Medulla oblongata (tissue), 1 donor: ENCODE data around the gene SCFD2.
"Not testable (repeated sequence)": the region's sequence is repeated elsewhere in the genome, so short reads cannot be mapped to it uniquely, and the experiment has no call there.

Source experiments
- DNase-seq: peaks from one replicate; pipeline ENCODE4 v3.0.0-alpha.2; 2015; ENCODE audit errors: extremely low spot score

The SCFD2 gene

GRCh38 chr4:53055274-53055673 lies 310.6 kb downstream of the SCFD2 start:
- no peak for DNase-seq

DNA sequence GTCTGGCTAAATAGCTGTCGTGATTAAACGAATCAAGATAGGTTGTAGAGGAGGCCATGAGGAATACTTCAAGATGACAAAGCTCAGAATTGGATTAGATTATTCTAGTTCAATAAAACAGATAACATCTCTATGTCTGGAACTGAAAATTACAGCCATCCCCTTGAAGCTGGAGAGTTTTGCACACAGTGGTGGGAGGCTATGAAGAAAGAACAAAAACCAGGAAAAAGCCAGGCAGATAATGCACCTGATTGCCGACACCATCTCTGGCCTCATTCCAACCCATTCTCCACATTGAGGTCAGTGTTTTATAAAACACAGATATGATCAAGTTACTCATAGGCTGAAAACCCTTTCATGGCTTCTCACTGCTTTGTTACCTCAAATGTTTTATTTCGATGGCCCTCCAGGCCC lies 315.5 kb downstream of the SCFD2 start:
- no peak for DNase-seq

GRCh38 chr4:53049528-53049927 lies 316.3 kb downstream of the SCFD2 start:
- no peak for DNase-seq

DNA sequence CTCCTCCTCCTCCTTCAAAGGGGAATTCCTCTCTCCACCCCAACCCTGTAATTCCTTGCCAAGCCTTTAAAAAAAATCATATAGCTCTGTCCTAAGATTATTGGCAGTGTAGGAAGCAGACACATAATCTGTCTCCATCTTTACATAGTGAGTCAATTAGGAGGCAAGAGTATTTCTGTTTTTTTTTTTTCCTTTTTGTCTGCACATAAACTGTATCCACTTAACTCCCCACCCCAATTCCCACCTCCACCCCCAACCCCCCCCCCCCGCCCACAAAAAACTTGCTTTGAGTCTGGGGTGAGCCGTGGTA lies 321.3 kb downstream of the SCFD2 start:
- no peak for DNase-seq

- no peak for DNase-seq
These were observed 321.8 kb downstream of the SCFD2 start for GRCh38 chr4:53043891-53044650.

- DNase-seq: no peak
These were observed 322.8 kb downstream of the SCFD2 start for GRCh38 chr4:53043055-53043454.

DNA sequence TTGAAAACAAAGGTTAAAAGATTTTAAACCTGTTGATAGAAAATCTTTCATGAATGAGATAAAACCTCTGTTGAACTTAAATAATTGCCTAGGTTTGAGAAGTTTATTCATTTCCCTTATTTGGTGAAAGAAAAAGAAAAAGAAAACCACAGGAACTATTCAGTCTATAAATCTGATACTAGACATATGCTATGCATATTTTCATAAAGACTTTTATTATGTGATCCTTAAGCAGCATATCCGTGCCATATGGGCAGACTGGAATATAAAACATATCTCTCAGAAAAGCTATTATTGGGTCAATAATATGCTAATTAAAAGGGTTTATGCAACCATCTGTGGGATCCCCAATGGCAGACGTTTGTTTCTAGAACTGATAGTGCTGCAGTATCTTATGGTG lies 325.0 kb downstream of the SCFD2 start:
- no peak for DNase-seq

- DNase-seq: no peak
These were observed 325.4 kb downstream of the SCFD2 start for GRCh38 chr4:53040459-53040815.

DNA sequence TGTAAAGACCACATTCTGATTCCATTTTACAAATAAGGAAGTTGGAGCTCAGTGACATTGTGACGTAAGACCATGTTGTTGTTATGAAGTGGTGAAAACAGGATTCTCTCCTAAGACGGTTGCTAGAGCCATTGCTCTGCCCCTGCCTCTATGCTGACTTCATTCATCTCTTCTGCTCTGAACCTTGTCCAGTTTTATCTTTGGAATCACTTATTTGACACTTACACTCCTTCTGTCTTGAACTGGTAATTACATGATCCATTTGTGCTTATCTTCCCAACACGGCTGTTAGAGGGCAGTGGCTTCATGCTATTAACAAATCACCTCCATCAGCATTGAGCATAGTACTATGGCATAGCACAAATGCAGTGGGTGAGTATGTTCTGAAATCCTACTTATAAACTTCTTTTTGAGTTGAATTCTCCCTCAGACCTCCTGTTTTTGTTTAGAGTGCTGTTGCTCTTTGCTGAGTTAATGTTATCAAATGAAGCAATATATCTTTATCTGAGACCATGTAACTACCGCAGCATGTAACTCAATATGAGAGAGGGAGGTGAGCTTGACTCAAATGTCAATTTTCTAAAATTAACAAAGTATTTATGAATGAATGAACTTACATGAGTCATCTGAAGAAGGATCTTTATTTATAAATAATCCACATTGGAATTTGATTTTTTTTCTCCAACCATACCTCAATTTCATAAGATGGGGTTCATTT lies 326.0 kb downstream of the SCFD2 start:
- DNase-seq: no peak

DNA sequence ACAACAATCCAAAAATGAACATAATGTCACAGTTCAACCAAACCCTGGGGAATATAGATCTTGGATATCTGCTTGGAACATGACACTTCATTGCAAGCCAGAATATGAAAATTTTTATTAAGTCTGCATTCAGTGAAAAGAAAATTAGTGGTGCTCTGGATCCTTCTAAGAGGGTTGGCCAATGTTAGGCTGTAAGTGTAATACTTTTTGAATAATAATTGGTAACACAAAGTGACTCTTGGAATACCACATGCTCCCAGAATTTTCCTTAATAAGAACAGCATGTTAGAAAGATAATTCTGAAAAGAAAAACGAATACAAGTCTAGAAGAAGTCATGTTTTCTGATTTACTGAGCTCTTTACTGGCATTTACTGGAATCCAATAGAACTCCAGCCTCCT lies 328.0 kb downstream of the SCFD2 start:
- no peak for DNase-seq

DNA sequence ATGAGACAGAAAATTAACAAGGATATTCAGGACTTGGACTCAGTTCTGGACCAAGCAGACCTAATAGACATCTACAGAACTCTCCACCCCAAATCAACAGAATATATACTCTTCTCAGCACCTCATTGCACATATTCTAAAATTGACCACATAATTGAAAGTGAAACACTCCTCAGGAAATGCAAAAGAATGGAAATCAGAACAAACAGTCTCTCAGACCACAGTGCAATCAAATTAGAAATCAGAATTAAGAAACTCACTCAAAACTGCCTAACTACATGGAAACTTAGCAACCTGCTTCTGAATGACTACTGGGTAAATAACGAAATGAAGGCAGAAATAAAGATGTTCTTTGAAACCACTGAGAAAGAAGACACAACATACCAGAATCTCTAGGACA lies 333.0 kb downstream of the SCFD2 start:
- DNase-seq: not testable (repeated sequence)

DNA sequence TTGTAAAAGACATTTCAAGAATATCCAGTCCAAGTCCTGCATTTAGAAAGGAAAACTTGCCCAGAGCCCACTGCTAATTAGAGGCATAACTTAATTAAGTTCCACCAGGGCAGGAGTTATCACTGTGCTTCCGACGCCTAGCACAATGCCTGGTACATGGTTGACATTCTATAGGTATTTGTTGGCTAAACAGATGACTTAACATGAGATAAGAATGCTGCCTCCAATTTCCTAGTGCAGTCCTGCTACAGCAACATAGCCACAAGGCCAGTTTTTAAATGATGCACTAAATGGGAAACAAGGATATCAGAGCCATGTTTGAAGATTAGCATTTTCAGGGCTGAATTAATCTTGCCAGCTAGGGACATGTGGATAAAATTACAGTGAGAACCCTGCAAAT lies 339.6 kb downstream of the SCFD2 start:
- no peak for DNase-seq

DNA sequence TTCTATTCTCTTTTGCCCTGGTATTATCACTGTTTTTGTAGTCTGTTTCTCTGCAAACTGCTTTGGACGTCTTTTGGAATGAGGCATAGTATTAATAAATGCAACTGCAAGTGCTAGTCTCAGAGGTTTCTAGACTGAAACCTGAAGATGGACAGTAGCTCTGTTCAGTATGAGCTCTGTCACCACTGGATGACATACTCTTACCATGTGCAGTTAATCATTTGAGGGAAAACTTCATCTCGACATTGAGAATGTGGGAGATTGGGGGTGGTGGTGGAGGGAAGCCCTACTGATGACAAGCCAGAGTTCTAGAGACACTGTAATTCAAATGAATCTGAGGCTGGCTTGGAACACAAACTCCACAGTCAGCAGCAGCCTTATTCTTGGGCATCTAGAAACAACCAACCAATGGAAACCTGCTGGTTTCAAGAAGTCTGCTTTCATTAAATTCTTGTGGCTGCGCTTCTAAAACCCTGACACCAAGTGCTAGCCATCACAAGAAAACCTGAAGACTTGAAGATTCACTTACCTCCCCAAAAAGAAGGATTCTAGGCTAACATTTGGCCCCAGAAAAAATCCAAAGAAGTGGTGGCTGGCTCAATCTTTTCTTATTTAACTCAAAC lies 342.1 kb downstream of the SCFD2 start:
- DNase-seq: no peak

DNA sequence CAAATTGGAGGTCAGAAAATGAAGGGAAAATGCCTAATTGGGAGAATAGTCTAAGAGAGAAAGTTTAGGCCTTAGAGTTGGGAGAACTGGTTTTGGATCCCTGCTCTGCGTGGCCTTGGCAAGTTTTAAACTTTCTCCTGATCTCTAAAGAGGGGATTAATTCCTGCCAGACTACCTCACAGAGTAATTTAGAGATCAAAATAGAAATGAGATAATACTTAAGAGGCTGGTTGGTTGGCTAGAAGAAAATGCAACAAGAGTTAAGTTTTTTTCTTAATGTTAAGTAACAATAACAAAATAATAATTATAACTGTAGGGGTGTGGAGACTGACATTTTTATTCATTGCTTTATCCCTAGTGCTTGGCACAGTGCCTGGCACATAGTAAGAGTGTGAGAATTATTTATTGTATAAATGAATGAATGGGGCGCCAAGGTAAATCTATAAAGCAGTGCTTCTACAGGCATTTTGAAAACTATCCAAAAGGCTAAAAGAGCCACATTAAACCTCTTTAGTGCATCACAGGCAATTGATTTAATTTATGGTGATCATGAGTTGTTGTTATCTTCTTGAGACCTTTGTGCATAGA lies 343.3 kb downstream of the SCFD2 start:
- DNase-seq: no peak

GRCh38 chr4:53021754-53022512 lies 343.9 kb downstream of the SCFD2 start:
- DNase-seq: no peak

DNA sequence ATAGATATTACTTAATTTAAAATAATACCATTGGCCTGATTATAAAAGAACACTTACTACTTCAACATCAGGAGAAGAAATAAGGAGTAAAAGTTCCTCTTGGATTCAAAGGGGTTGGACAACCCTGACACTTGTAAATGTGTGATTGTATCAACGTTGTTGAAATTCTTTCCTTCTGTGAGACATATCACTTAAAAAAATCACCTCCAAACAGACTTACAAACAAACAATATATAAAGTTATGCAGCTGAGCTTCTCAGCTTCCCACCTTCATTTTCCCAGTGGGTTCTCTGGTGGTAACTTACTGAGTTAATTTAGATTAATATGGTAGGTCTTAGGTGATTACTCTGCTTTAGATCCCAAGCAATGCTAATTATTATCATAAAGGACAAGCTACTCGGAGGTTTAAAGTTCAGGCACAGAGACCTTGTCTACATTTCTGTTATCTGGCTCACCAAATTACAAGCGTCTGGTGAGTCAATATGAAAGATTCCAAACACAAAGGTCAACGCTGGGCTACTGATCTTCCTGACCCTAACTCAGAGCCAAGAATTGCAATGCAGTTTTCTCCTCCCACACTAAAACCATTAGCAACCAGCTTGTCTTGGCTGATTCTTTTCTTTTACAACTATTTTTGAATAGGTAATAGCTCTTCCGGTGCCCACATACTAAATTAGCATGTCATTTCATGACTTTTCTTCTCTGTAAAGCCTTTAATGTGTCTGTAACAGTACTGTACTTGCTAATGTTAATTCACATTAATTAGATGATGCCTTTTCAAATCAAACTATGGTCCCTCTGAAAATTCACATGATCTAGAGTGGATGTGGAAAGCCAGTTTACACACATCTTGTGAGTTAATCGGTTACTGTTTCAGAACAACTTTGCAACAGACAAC lies 346.1 kb downstream of the SCFD2 start:
- no peak for DNase-seq

- DNase-seq: no peak
These were observed 347.4 kb downstream of the SCFD2 start for GRCh38 chr4:53018471-53018870.

DNA sequence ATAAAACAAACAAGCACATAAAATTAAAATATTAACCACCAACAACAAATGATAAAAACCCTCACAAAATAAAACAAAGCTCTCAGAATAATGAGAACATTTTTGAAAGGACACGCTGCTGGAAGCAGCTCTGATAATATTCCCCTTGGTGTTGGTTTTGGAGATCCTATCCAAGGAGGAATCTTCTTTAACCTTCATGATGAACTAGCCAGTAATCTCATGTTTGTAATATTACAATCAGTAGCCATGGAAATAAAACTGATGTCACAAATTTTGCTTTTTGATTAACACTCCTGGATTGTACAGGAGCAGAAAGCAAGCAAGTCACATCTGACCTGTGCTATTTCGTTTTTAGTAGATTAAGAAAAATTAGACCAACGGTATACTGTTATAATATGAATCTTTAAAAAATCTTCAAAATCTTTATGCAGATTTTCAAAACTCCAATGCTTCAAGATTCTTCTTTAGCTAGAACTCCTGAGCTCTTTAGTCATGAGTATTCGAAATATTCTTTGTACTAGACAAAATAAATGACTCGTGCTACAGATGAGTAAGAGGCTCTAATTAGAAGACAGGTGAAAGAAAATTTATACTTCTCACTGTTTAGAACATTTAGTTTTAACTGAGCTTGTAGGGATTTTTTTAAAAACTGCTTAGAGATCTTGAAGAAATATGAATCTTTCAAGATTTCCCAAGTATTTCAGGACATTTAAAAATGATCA lies 349.6 kb downstream of the SCFD2 start:
- DNase-seq: no peak

- peak; percentile 61 for DNase-seq
These were observed 350.2 kb downstream of the SCFD2 start for GRCh38 chr4:53015681-53016080.

DNA sequence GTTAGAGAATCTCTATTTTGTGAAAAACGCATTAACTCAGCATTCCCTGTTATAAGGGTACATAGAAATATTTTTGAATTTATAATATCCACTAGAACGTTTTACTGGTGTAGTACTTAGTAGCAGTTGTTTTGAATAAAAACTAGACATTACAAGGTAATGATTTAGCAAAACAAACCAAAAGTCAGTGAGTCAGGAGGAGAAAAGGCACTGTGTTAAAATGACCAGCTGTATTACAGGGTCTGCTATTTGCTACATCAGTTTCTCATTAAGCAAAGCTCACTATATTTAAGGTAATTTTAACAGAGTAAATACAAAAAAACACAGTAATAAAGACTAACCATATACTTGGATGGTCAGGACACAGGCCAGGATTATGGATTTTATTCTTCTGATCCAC lies 351.0 kb downstream of the SCFD2 start:
- no peak for DNase-seq
